ENCODE measurements around the gene LRRC4C. TPM values are rescaled to one million over a fixed set of nuclear protein-coding genes. Genes with fewer than 3 reads are reported as not detected.

LRRC4C gene
- total RNA-seq = 1 to 10 TPM in 1 of 3 donors, under 1 TPM in 1, not detected in 1; 0.29 to 4.1 TPM
- long read RNA-seq, donor 1 = 0 reads
- long read RNA-seq, donor 2 = 0 reads

DNA sequence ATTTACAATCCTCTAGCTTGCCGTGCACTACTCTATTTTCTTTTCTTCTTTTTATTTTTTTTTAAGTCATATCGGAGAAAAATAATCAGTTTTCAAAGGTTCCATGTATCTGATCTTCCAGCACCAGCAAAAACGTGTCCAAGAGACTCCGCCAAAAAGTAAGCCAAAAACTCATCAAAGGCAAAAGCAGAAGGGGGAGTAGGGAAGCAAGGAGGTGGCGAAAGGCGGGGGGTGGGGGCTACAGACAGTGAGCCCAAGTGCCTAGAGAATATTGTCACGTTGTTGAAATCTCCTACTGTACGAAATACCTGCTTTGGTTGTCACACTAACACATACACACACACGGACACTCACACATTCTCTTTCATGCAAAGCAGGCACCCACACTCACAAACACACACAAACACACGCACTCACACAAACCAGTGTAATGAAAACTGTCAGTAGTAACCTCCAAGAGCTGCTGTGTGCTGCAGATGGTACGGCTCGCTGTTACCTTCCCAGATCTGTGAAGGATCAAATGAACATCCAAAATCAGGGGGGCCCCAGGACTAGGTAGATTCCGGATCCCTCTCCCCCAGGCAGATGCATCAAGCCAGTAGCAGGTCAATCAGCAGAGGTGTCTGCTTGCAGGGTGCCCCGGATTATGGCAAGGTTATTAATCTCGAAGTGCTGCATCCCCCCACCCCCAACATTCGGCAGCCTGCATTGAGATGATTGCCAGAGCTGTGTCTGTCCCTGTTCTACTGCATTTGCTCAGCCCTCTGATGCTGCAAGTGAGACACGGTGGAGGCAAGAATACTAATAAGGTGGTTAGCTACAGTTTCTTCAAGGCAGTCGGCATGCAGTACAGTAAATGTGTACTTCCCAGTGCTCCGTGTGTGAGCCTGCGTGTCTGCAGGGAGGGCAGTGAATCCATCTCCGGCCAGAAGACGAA, at the start of gene LRRC4C:
Gene LRRC4C (minus strand): TSS at position 188 of the 937 bp plus-strand sequence.
- DNase-seq (no peak), ATAC-seq (no peak)
- peaks cover 3% of the 10 kb centered on the region for H3K9me3 ChIP-seq
- intact Hi-C loops (cut with DNase I, micrococcal nuclease) = loop anchor here in 1 of 2 donors (10.0 kb wide), 1 partner anchor 1065 kb away; no protein-coding TSS in a partner anchor
- H3K4me3 ChIP-seq = no peak within 1 kb of the TSS
- H3K36me3 ChIP-seq (ENCODE audit: low read depth) = no peaks in the 10 kb centered on the region
- TF ChIP-seq, protein P1, sequence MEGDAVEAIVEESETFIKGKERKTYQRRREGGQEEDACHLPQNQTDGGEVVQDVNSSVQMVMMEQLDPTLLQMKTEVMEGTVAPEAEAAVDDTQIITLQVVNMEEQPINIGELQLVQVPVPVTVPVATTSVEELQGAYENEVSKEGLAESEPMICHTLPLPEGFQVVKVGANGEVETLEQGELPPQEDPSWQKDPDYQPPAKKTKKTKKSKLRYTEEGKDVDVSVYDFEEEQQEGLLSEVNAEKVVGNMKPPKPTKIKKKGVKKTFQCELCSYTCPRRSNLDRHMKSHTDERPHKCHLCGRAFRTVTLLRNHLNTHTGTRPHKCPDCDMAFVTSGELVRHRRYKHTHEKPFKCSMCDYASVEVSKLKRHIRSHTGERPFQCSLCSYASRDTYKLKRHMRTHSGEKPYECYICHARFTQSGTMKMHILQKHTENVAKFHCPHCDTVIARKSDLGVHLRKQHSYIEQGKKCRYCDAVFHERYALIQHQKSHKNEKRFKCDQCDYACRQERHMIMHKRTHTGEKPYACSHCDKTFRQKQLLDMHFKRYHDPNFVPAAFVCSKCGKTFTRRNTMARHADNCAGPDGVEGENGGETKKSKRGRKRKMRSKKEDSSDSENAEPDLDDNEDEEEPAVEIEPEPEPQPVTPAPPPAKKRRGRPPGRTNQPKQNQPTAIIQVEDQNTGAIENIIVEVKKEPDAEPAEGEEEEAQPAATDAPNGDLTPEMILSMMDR (IDR thresholded peaks at IDR 0.05) = no peak
- no peaks in the 10 kb centered on the region for H3K4me1 ChIP-seq (ENCODE audit: low read depth)

DNA sequence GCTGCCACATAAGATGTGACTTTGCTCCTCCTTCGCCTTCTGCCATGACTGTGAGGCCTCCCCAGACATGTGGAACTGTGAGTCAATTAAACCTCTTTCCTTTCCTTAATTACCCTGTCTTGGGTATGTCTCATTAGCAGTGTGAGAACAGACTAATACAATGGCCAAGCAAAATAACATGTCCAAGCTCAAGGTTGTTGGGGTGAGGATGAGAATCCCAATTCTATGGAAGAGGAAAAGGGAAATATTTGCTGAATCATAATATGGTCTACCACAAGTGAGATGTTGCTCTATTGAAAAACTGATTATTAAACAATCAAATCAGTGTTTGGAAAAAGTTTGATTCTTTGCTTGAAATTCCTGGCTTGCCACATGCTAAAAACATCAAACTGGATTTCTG, 48.7 kb upstream of the LRRC4C start:
- no peak for DNase-seq
- Histone ChIP-seq H3K9me3 (no peaks in the 10 kb centered on the region), H3K4me1 (ENCODE audit: low read depth) (no peaks in the 10 kb centered on the region), H3K4me3 (no peak overlapping the region), H3K36me3 (ENCODE audit: low read depth) (no peaks in the 10 kb centered on the region)
- intact Hi-C loops (cut with DNase I, micrococcal nuclease) = no loop called here
- TF ChIP-seq, protein P1 (IDR thresholded peaks at IDR 0.05) = no peak
- no peak for ATAC-seq

DNA sequence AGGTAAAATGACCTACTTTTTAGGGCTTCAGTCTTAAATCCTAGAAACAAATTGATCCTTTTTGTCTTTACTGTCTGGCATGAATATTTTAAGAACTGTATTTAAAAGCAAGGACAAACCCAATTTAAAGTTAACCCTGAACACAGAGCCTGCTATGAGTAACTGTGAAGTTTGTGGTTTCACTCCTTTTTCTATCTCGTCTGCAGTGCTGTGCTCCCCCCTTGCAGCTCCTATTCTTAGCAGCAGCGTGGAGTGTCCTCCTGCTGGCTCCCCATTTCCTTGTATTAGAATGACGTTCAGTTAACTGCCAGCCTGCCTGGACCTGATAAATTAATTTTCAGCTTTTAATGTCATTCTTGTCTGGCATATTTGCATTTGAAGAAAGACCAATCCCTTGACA, 40.0 kb upstream of the LRRC4C start:
- DNase-seq = no peak
- Histone ChIP-seq H3K36me3 (ENCODE audit: low read depth) (no peaks in the 10 kb centered on the region), H3K9me3 (no peaks in the 10 kb centered on the region), H3K4me3 (no peak overlapping the region), H3K4me1 (ENCODE audit: low read depth) (no peaks in the 10 kb centered on the region)
- ATAC-seq = no peak
- TF ChIP-seq, protein P1 (IDR thresholded peaks at IDR 0.05) = no peak
- intact Hi-C loops (cut with DNase I, micrococcal nuclease) = no loop called here

DNA sequence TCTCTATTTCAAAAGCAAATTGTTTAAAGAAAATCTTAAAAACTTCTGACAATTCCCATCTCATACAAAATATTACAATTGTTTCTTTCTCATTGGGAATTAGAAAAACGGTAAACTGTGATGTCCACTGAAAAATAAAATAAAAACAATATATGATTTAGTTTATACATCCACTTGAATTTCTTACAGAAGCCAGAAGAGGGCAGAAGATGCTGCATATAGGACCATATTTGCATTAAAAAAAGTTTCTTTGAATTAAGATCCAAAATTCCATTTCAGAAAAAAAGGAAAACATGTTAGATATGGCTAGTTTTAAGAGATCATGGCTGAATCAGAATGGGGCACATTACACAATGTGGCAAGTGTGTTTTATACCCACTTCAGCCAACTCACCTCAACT, 39.3 kb upstream of the LRRC4C start:
- H3K36me3 ChIP-seq (ENCODE audit: low read depth) = no peaks in the 10 kb centered on the region
- no peak overlapping the region for H3K4me3 ChIP-seq
- H3K9me3 ChIP-seq = no peaks in the 10 kb centered on the region
- TF ChIP-seq, protein P1 (IDR thresholded peaks at IDR 0.05) = no peak
- ATAC-seq (no peak), DNase-seq (no peak)
- intact Hi-C loops (cut with DNase I, micrococcal nuclease) = no loop called here
- no peaks in the 10 kb centered on the region for H3K4me1 ChIP-seq (ENCODE audit: low read depth)

DNA sequence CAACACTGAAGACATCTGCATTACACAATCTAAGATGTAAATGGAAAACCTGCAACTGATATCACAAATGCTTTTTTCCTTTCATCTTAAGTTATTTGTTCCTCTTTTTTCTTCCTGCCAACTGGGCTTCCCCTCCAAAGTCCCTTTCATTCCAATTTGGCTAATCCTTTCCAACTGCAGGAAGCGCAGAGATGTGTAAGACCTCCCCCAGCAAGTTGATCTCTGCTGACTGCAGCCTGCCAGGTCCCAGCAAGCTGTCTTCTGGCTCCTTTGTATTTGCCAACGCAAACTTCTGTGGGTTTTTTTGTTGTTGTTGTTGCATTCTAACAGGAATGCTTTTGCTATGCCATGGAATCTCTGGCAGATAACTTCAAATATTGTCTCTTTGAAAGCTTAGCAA, 38.5 kb upstream of the LRRC4C start:
- intact Hi-C loops (cut with DNase I, micrococcal nuclease) = no loop called here
- Histone ChIP-seq H3K36me3 (ENCODE audit: low read depth) (no peaks in the 10 kb centered on the region), H3K4me1 (ENCODE audit: low read depth) (no peaks in the 10 kb centered on the region), H3K4me3 (no peak overlapping the region), H3K9me3 (no peaks in the 10 kb centered on the region)
- DNase-seq (no peak), ATAC-seq (no peak)
- TF ChIP-seq, protein P1 (IDR thresholded peaks at IDR 0.05) = no peak

Measured in mucosa of descending colon (tissue), 3 donors.